IMR-90 (cell line): ENCODE measurements around the gene FAM114A2. TPM values are rescaled to one million over a fixed set of nuclear protein-coding genes. Genes with fewer than 3 reads are reported as not detected.

Experiments used
- ATAC-seq: fragments of 200-7000 bp; cut with Tn5 transposase; 2 replicates; pipeline ENCODE4 v1.9.1; 2020; ENCODE audit warnings: low read depth, mild to moderate bottlenecking, moderate library complexity
- BruUV-seq: library from RNA; stranded (reverse); fragments of 400-500 nt; replicated peaks from 2 replicates; lab custom pipeline; 2021; lab: Mats Ljungman, UMichigan
- CTCF ChIA-PET: fragments of 300-600 bp; formaldehyde crosslinking; extraction: SDS; loops from one replicate; lab custom pipeline; 2021; ENCODE audit warnings: antibody characterized with exemption; lab: Yijun Ruan, JAX
- POLR2A ChIA-PET: fragments of 300-600 bp; sonication (Branson Sonifier 250); formaldehyde crosslinking; loops from one replicate; lab custom pipeline; 2022; ENCODE audit warnings: antibody characterized with exemption; ENCODE audit not compliant: unreplicated experiment; lab: Charles Lee
- DNase-seq: peaks from one replicate; pipeline ENCODE4 v3.0.0; 2013
- H2AFZ ChIP-seq: replicated peaks from 2 replicates; pipeline ENCODE3; 2013; ENCODE audit warnings: low read length, mild to moderate bottlenecking; ENCODE audit not compliant: poor library complexity
- H2AK5ac ChIP-seq: 2 replicates; pipeline ENCODE4 v1.6.1; 2013; ENCODE audit warnings: low read depth, low read length, inconsistent platforms
- H2AK9ac ChIP-seq: replicated peaks from 2 replicates; pipeline ENCODE3; 2013; ENCODE audit warnings: mild to moderate bottlenecking, low read depth, low read length, moderate library complexity; ENCODE audit not compliant: poor library complexity
- H2BK120ac ChIP-seq: 2 replicates; pipeline ENCODE4 v1.6.1; 2013; ENCODE audit warnings: low read depth, low read length, inconsistent platforms
- H2BK15ac ChIP-seq: 3 replicates; pipeline ENCODE4 v1.6.1; 2013; ENCODE audit warnings: low read depth, low read length, inconsistent platforms
- H2BK20ac ChIP-seq: 2 replicates; pipeline ENCODE4 v1.6.1; 2013; ENCODE audit warnings: low read depth, mild to moderate bottlenecking, inconsistent platforms, low read length, moderate library complexity
- H2BK5ac ChIP-seq: 2 replicates; pipeline ENCODE4 v1.6.1; 2013; ENCODE audit warnings: mild to moderate bottlenecking, low read depth, low read length, inconsistent platforms; ENCODE audit not compliant: poor library complexity, severe bottlenecking
- H3K14ac ChIP-seq: replicated peaks from 2 replicates; pipeline ENCODE4 v1.6.1; 2013; ENCODE audit warnings: low read depth, low read length, inconsistent platforms
- H3K18ac ChIP-seq: 2 replicates; pipeline ENCODE4 v1.6.1; 2013; ENCODE audit warnings: low read depth, low read length, control low read depth
- H3K23ac ChIP-seq: 2 replicates; pipeline ENCODE4 v1.6.1; 2013; ENCODE audit warnings: low read depth, low read length, inconsistent platforms
- H3K27ac ChIP-seq: 2 replicates; pipeline ENCODE4 v1.5.1; 2013; ENCODE audit warnings: mild to moderate bottlenecking, control low read depth, low read length; ENCODE audit not compliant: insufficient read depth
- H3K27me3 ChIP-seq: 2 replicates; pipeline ENCODE4 v1.6.1; 2013; ENCODE audit warnings: low read length; ENCODE audit not compliant: control insufficient read depth, insufficient read depth
- H3K36me3 ChIP-seq: 2 replicates; pipeline ENCODE4 v1.6.1; 2013; ENCODE audit warnings: low read length, mixed read lengths; ENCODE audit not compliant: control insufficient read depth, insufficient read depth
- H3K4ac ChIP-seq: 2 replicates; pipeline ENCODE4 v1.6.1; 2013; ENCODE audit warnings: low read depth, low read length, inconsistent platforms
- H3K4me1 ChIP-seq: 2 replicates; pipeline ENCODE4 v1.6.1; 2013; ENCODE audit warnings: low read length, mixed read lengths; ENCODE audit not compliant: control insufficient read depth, insufficient read depth
- H3K4me2 ChIP-seq: 2 replicates; pipeline ENCODE4 v1.6.1; 2013; ENCODE audit warnings: low read depth, mild to moderate bottlenecking, control low read depth, low read length, moderate library complexity
- H3K4me3 ChIP-seq: 2 replicates; pipeline ENCODE4 v1.5.1; 2013; ENCODE audit warnings: low read depth, mild to moderate bottlenecking, control low read depth, low read length, moderate library complexity; ENCODE audit not compliant: insufficient read depth
- H3K56ac ChIP-seq: 2 replicates; pipeline ENCODE4 v1.6.1; 2013; ENCODE audit warnings: low read length, inconsistent platforms; ENCODE audit not compliant: insufficient read depth; ENCODE audit errors: extremely low read depth
- H3K79me1 ChIP-seq, 2 experiments: 2 replicates each; pipeline ENCODE4 v1.6.1; 2013; ENCODE audit warnings: low read length in 2 of 2, inconsistent platforms in 1 of 2, low read depth in 1 of 2
- H3K9ac ChIP-seq: 2 replicates; pipeline ENCODE4 v1.6.1; 2013; ENCODE audit warnings: low read depth, low read length, control low read depth
- H3K9me1 ChIP-seq: 2 replicates; pipeline ENCODE4 v1.6.1; 2013; ENCODE audit warnings: low read length, inconsistent platforms; ENCODE audit not compliant: insufficient read depth
- H3K9me3 ChIP-seq: 2 replicates; pipeline ENCODE4 v1.6.1; 2013; ENCODE audit warnings: low read length; ENCODE audit not compliant: control insufficient read depth, insufficient read depth
- H4K20me1 ChIP-seq: 2 replicates; pipeline ENCODE4 v1.6.1; 2013; ENCODE audit warnings: low read length, inconsistent platforms; ENCODE audit not compliant: insufficient read depth
- H4K5ac ChIP-seq: 2 replicates; pipeline ENCODE4 v1.6.1; 2013; ENCODE audit warnings: mild to moderate bottlenecking, low read depth, low read length, control low read depth
- H4K8ac ChIP-seq, 2 experiments: 2 replicates each; pipeline ENCODE4 v1.6.1; 2013; ENCODE audit warnings: low read depth in 2 of 2, low read length in 2 of 2, control low read depth in 1 of 2, inconsistent platforms in 1 of 2
- H4K91ac ChIP-seq: 2 replicates; pipeline ENCODE4 v1.6.1; 2013; ENCODE audit warnings: low read depth, low read length, inconsistent platforms; ENCODE audit not compliant: insufficient read depth
- POLR2A ChIP-seq: IDR thresholded peaks from 2 replicates; pipeline ENCODE4 v1.6.1; 2012; ENCODE audit warnings: mild to moderate bottlenecking, low read depth, low read length
- SMC3 ChIP-seq: fragments of 150-350 bp; IDR thresholded peaks from 2 replicates; pipeline ENCODE4 v1.6.1; 2016; ENCODE audit warnings: low read depth, mild to moderate bottlenecking, antibody characterized with exemption, low read length, moderate library complexity
- WGBS, 2 experiments: methylation state at CpG; one replicate each; pipeline versions ENCODE4 v1.1.5 to v1.1.7; 2013; ENCODE audit warnings: missing lambda C conversion rate in 2 of 2; ENCODE audit not compliant: insufficient read length in 1 of 2; ENCODE audit errors: extremely low coverage in 2 of 2; 5-methylcytosine and 5-hydroxymethylcytosine counted together
- dilution Hi-C: fragments of 300-500 bp; cut with HindIII; formaldehyde crosslinking; loops from one replicate; pipeline ENCODE4 v1.14.3; 2018; ENCODE audit warnings: low sequenced_read_pairs; ENCODE audit not compliant: unreplicated experiment
- in situ Hi-C: fragments of 300-500 bp; cut with MboI; formaldehyde crosslinking; loops from 3 replicates; pipeline ENCODE4 v1.14.3; 2019; ENCODE audit warnings: low sequenced_read_pairs, inconsistent platforms, mixed read lengths
- intact Hi-C: fragments of 100-400 bp; cut with micrococcal nuclease; formaldehyde crosslinking; loops from 2 replicates; pipeline ENCODE4 v1.10.0; 2022
- polyA plus RNA-seq, 3 experiments: library from polyadenylated mRNA; depleted of rRNA; stranded (reverse); fragments of >200 nt; gene quantifications; 2 replicates each; pipeline ENCODE4 v1.2.3, GENCODE V29; 2012; ENCODE audit warnings: low replicate concordance in 1 of 3
- total RNA-seq: library from RNA; depleted of rRNA; stranded (reverse); fragments of >200 nt; gene quantifications from 2 replicates; pipeline ENCODE4 v1.2.3, GENCODE V29; 2012

The FAM114A2 gene
- total and polyA plus RNA-seq, 2 of the 4 experiments (the other 2 are of a cell fraction): 13.2 to 41.2 TPM

DNA sequence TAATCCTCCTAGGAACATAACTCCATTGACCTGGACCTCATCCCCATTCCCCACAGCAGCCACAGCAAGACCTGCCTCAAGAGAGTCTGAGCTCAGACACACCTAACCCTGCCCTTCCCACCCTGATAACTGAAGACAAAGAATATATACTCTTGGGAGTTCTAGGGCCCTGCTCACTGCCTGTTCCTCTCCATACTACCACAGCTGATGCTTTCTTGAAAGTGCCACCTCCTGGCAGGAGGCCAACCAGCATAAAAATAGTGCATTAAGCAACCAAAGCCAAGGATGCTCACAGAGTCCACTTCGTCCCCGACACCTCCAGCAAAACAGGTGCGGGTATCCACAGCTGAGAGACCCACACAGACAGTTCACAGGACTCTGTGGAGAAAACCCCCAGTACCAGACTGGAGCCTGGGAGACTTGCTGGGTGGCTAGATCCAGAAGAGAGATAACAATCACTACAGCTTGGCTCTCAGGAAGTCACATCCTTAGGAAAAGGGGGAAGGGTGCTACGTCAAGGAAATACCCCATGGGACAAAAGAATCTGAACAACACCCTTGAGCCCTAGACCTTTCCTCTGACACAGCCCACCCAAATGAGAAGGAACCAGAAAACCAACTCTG is 23.5 kb downstream of the FAM114A2 start:
- Histone ChIP-seq H3K4me1 (no peaks in the 10 kb centered on the region), H2BK20ac (no peak overlapping the region), H2BK5ac (no peak overlapping the region), H2AFZ (no peak overlapping the region), H3K23ac (no peak overlapping the region), H2AK5ac (no peak overlapping the region), H3K4me2 (no peak overlapping the region), H3K27ac (no peak overlapping the region), H3K18ac (no peak overlapping the region), H3K9me1 (no peaks in the 10 kb centered on the region), H4K5ac (no peak overlapping the region), H3K56ac (no peak overlapping the region), H2AK9ac (no peak overlapping the region), H4K20me1 (no peaks in the 10 kb centered on the region), H3K9ac (no peak overlapping the region), H3K14ac (no peak overlapping the region), H3K4ac (no peak overlapping the region), H3K36me3 (peaks cover 7% of the 10 kb centered on the region; the same call in 1 of the 2 replicates), H4K8ac (no peak overlapping the region), H2BK120ac (no peak overlapping the region), H4K91ac (no peak overlapping the region), H2BK15ac (no peak overlapping the region), H3K9me3 (no peaks in the 10 kb centered on the region), H3K79me1 (no peaks in the 10 kb centered on the region), H3K4me3 (no peak overlapping the region), H3K27me3 (no peaks in the 10 kb centered on the region)
- TF ChIP-seq POLR2A: no peak
- TF ChIP-seq SMC3: no peak
- POLR2A ChIA-PET: no interaction called here
- ATAC-seq (no peak), DNase-seq (no peak)
- intact Hi-C loops: no loop called here
- no CpG with 5 or more reads among the region's 4 CpGs for WGBS, 2 experiments
- no TSS peak for BruUV-seq
- in situ Hi-C loops: no loop called here
- dilution Hi-C loops: no loop called here
- CTCF ChIA-PET: no interaction called here
